Neuronal stem cell (in vitro differentiated cells): ENCODE measurements around the gene PMIS2.

Source experiments
- DNase-seq: peaks from one replicate; pipeline ENCODE4 v3.0.0-alpha.2; 2013; ENCODE audit warnings: low spot score
- H2AFZ ChIP-seq: one replicate; pipeline ENCODE4 v1.6.1; 2013; ENCODE audit warnings: mild to moderate bottlenecking, low read length, inconsistent platforms
- H2AK5ac ChIP-seq: 2 replicates; pipeline ENCODE4 v1.6.1; 2013; ENCODE audit warnings: low read depth, mild to moderate bottlenecking, inconsistent platforms, low read length, moderate library complexity, mixed read lengths
- H2BK120ac ChIP-seq: 2 replicates; pipeline ENCODE4 v1.6.1; 2013; ENCODE audit warnings: low read depth, mild to moderate bottlenecking, inconsistent platforms, low read length, moderate library complexity, mixed read lengths
- H2BK12ac ChIP-seq: one replicate; pipeline ENCODE4 v1.6.1; 2013; ENCODE audit warnings: low read length, inconsistent platforms
- H2BK15ac ChIP-seq: 2 replicates; pipeline ENCODE4 v1.6.1; 2013; ENCODE audit warnings: mild to moderate bottlenecking, low read length, inconsistent platforms, mixed read lengths
- H2BK5ac ChIP-seq: one replicate; pipeline ENCODE4 v1.6.1; 2013; ENCODE audit warnings: inconsistent platforms, mild to moderate bottlenecking, low read length, moderate library complexity
- H3K14ac ChIP-seq: one replicate; pipeline ENCODE4 v1.6.1; 2013; ENCODE audit warnings: low read length, inconsistent platforms
- H3K18ac ChIP-seq: 2 replicates; pipeline ENCODE4 v1.6.1; 2013; ENCODE audit warnings: low read length, inconsistent platforms
- H3K23ac ChIP-seq: 2 replicates; pipeline ENCODE4 v1.6.1; 2013; ENCODE audit warnings: low read depth, mild to moderate bottlenecking, mixed read lengths, low read length, inconsistent platforms; ENCODE audit not compliant: poor library complexity
- H3K27ac ChIP-seq: replicated peaks from 3 replicates; pipeline ENCODE4 v1.5.1; 2013; ENCODE audit warnings: low read length, inconsistent platforms
- H3K27me3 ChIP-seq, 3 experiments: 2 replicates each; pipeline ENCODE4 v1.6.1; 2013; ENCODE audit warnings: low read length in 3 of 3, mild to moderate bottlenecking in 2 of 3, inconsistent platforms in 1 of 3, low read depth in 1 of 3, mixed read lengths in 1 of 3, moderate library complexity in 1 of 3; ENCODE audit not compliant: control insufficient read depth in 3 of 3, insufficient read depth in 3 of 3
- H3K36me3 ChIP-seq, 2 donors: replicated peaks in 1 of 2; 2 replicates each; pipeline ENCODE4 v1.6.1; 2013; ENCODE audit warnings: low read length in 2 of 2; ENCODE audit not compliant: control insufficient read depth in 2 of 2, insufficient read depth in 2 of 2
- H3K4ac ChIP-seq: 2 replicates; pipeline ENCODE4 v1.6.1; 2013; ENCODE audit warnings: inconsistent platforms, mild to moderate bottlenecking, low read length, moderate library complexity
- H3K4me1 ChIP-seq, 2 donors: 1 replicate in 1 of 2; 2 replicates in 1 of 2; pipeline ENCODE4 v1.6.1; 2013; ENCODE audit warnings: low read length in 2 of 2, low read depth in 1 of 2; ENCODE audit not compliant: control insufficient read depth in 2 of 2, insufficient read depth in 1 of 2
- H3K4me2 ChIP-seq: one replicate; pipeline ENCODE4 v1.6.1; 2013; ENCODE audit warnings: mild to moderate bottlenecking, low read length, inconsistent platforms; ENCODE audit not compliant: insufficient read depth, poor library complexity, severe bottlenecking
- H3K4me3 ChIP-seq, 2 donors: 2 replicates each; pipeline ENCODE4 v1.5.1; 2013; ENCODE audit warnings: low read length in 2 of 2, mild to moderate bottlenecking in 2 of 2, inconsistent platforms in 1 of 2, moderate library complexity in 1 of 2
- H3K79me1 ChIP-seq: one replicate; pipeline ENCODE4 v1.6.1; 2013; ENCODE audit warnings: low read depth, mild to moderate bottlenecking, inconsistent platforms, low read length, moderate library complexity
- H3K9ac ChIP-seq: one replicate; pipeline ENCODE4 v1.6.1; 2013; ENCODE audit warnings: mild to moderate bottlenecking, low read depth, low read length, inconsistent platforms; ENCODE audit not compliant: poor library complexity
- H3K9me3 ChIP-seq, 2 donors: replicated peaks in 1 of 2; 2 replicates each; pipeline versions ENCODE3 to v1.6.1; 2013; ENCODE audit warnings: low read length in 2 of 2, mild to moderate bottlenecking in 2 of 2, inconsistent platforms in 1 of 2, low read depth in 1 of 2, mixed read lengths in 1 of 2, moderate library complexity in 1 of 2; ENCODE audit not compliant: control insufficient read depth in 2 of 2, insufficient read depth in 1 of 2
- H4K8ac ChIP-seq: one replicate; pipeline ENCODE4 v1.6.1; 2013; ENCODE audit warnings: low read depth, mild to moderate bottlenecking, inconsistent platforms, low read length, moderate library complexity
- H4K91ac ChIP-seq: one replicate; pipeline ENCODE4 v1.6.1; 2013; ENCODE audit warnings: low read length, low read depth, mild to moderate bottlenecking, inconsistent platforms; ENCODE audit not compliant: poor library complexity
- WGBS, 2 donors: extraction: QIAGEN DNeasy Blood & Tissue Kit; methylation state at CpG; one replicate each; pipeline ENCODE4 v1.1.7; 2013; ENCODE audit warnings: missing lambda C conversion rate in 2 of 2, mixed read lengths in 1 of 2; ENCODE audit not compliant: insufficient read length in 2 of 2, insufficient replicate concordance in 1 of 2; ENCODE audit errors: extremely low coverage in 2 of 2; 5-methylcytosine and 5-hydroxymethylcytosine counted together

PMIS2 gene

DNA sequence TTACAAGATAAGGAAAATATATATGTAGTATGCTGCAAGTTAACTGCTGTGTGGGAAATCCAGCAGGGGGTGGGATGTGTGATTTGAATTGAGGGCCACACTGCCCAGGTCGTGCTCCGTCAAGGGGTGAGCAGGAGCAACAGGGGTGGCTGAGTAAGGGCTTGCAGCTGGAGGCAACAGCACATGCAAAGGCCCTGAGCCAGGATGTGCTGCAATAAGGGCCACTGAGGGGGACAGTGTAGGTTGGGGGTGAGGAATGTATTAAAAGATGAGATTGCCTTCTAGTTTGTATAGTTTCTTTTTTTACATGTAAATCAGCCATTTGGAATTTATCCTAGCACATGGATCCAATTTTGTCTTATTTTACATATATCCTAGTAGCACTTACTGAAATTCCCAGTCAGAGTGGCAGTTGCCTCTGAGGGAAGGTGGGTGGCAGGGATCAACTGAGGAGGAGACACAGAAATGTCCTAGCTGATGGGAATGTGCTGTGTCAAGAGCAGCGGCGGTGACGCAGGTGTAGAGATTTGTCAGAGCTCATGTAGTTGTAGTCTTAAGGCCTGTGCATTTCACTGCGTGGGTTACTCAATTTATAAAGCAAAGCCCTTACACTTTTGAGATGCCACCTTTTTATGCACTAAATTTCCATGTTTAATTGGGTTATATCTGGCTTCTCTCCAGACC lies 37.5 kb downstream of the PMIS2 start:
- H3K79me1 ChIP-seq = peaks cover 2% of the 10 kb centered on the region
- no CpG with 5 or more reads among the region's 6 CpGs for WGBS, 2 donors
- no peak for DNase-seq
- H2BK120ac ChIP-seq = no peak overlapping the region
- H2AK5ac ChIP-seq = no peak overlapping the region
- no peak overlapping the region for H3K4me3 ChIP-seq
- no peak overlapping the region for H3K23ac ChIP-seq
- no peak overlapping the region for H2BK12ac ChIP-seq
- no peak overlapping the region for H4K91ac ChIP-seq
- peak overlapping the region; percentile 50 for H3K9ac ChIP-seq
- H3K4ac ChIP-seq = no peak overlapping the region
- peaks cover 23 to 43% of the 10 kb centered on the region in 2 donors for H3K36me3 ChIP-seq
- no peak overlapping the region for H2BK5ac ChIP-seq
- no peaks in the 10 kb centered on the region for H3K9me3 ChIP-seq
- H2AFZ ChIP-seq = no peak overlapping the region
- H2BK15ac ChIP-seq = no peak overlapping the region
- H3K18ac ChIP-seq = no peak overlapping the region
- H3K27ac ChIP-seq = no peak overlapping the region
- no peak overlapping the region for H4K8ac ChIP-seq
- no peaks in the 10 kb centered on the region for H3K27me3 ChIP-seq
- peaks cover 0 to 1% of the 10 kb centered on the region in 2 donors for H3K4me1 ChIP-seq
- H3K14ac ChIP-seq = no peak overlapping the region
- H3K4me2 ChIP-seq = no peak overlapping the region

GRCh38 chr19:35628264-35628564 lies 42.2 kb downstream of the PMIS2 start:
- Histone ChIP-seq H2AFZ (peak overlapping the region; percentile 85), H3K27ac (peak overlapping the region; percentile 67), H4K8ac (no peak overlapping the region), H3K4me1 (peaks cover 5% of the 10 kb centered on the region in 2 donors), H3K9ac (no peak overlapping the region), H2BK120ac (no peak overlapping the region), H3K14ac (no peak overlapping the region), H2AK5ac (no peak overlapping the region), H3K4me2 (peak overlapping the region; percentile 71), H2BK15ac (no peak overlapping the region), H3K18ac (peak overlapping the region; percentile 65), H4K91ac (no peak overlapping the region), H2BK5ac (no peak overlapping the region), H3K4ac (no peak overlapping the region), H3K23ac (no peak overlapping the region), H3K27me3 (no peaks in the 10 kb centered on the region), H2BK12ac (no peak overlapping the region), H3K4me3 (peak overlapping the region; percentile 62 to 79), H3K79me1 (peaks cover 3% of the 10 kb centered on the region), H3K9me3 (no peaks in the 10 kb centered on the region), H3K36me3 (peaks cover 20 to 33% of the 10 kb centered on the region in 2 donors)
- WGBS, 2 donors = no CpG with 5 or more reads among the region's 9 CpGs
- DNase-seq = no peak

GRCh38 chr19:35628565-35629331 lies 42.8 kb downstream of the PMIS2 start, which contains the start of gene RBM42:
Gene RBM42, plus strand, starts transcription at chr19:35629036. Its CDS starts 118 bp downstream, at chr19:35629154.
- H3K23ac ChIP-seq = peak within 1 kb of the TSS; percentile 85
- peaks cover 23 to 36% of the 10 kb centered on the region in 2 donors for H3K36me3 ChIP-seq
- H3K27ac ChIP-seq = peak within 1 kb of the TSS; percentile 67
- H3K79me1 ChIP-seq = peaks cover 3% of the 10 kb centered on the region
- peaks cover 5% of the 10 kb centered on the region in 2 donors for H3K4me1 ChIP-seq
- H3K4me2 ChIP-seq = peak within 1 kb of the TSS; percentile 94
- peak within 1 kb of the TSS; percentile 65 for H3K18ac ChIP-seq
- H2AK5ac ChIP-seq = peak within 1 kb of the TSS; percentile 16
- no peak within 1 kb of the TSS for H2BK120ac ChIP-seq
- no peak within 1 kb of the TSS for H2BK15ac ChIP-seq
- H3K27me3 ChIP-seq = no peaks in the 10 kb centered on the region
- H2BK12ac ChIP-seq = no peak within 1 kb of the TSS
- H2AFZ ChIP-seq = peak within 1 kb of the TSS; percentile 86
- H3K9ac ChIP-seq = peak within 1 kb of the TSS; percentile 85
- H4K8ac ChIP-seq = no peak within 1 kb of the TSS
- peak within 1 kb of the TSS; percentile 11 for H2BK5ac ChIP-seq
- no peak within 1 kb of the TSS for H4K91ac ChIP-seq
- peak within 1 kb of the TSS; percentile 62 to 96 for H3K4me3 ChIP-seq
- H3K14ac ChIP-seq = no peak within 1 kb of the TSS
- peak; percentile 99 for DNase-seq
- H3K9me3 ChIP-seq = no peaks in the 10 kb centered on the region
- peak within 1 kb of the TSS; percentile 8 for H3K4ac ChIP-seq
- WGBS, 2 donors = no CpG with 5 or more reads among the region's 56 CpGs

- no peaks in the 10 kb centered on the region for H3K27me3 ChIP-seq
Observed at GRCh38 chr19:35629332-35629633, 43.3 kb downstream of the PMIS2 start.

More at GRCh38 chr19:35629332-35629633, 43.3 kb downstream of the PMIS2 start:
- no peak overlapping the region for H2BK12ac ChIP-seq
- peak overlapping the region; percentile 5 for H3K18ac ChIP-seq
- H3K14ac ChIP-seq = no peak overlapping the region
- H3K79me1 ChIP-seq = peaks cover 3% of the 10 kb centered on the region
- peak overlapping the region; percentile 11 for H2BK5ac ChIP-seq
- H3K9ac ChIP-seq = peak overlapping the region; percentile 85
- H3K4me3 ChIP-seq = peak overlapping the region; percentile 62 to 96
- H3K4me2 ChIP-seq = peak overlapping the region; percentile 94
- no peak overlapping the region for H4K91ac ChIP-seq
- no peak overlapping the region for H3K27ac ChIP-seq
- no peak for DNase-seq
- no CpG with 5 or more reads among the region's 15 CpGs for WGBS, 2 donors
- peaks cover 28 to 41% of the 10 kb centered on the region in 2 donors for H3K36me3 ChIP-seq
- peak overlapping the region; percentile 85 for H3K23ac ChIP-seq
- H3K4me1 ChIP-seq = peaks cover 5% of the 10 kb centered on the region in 2 donors
- no peaks in the 10 kb centered on the region for H3K9me3 ChIP-seq
- H4K8ac ChIP-seq = no peak overlapping the region
- peak overlapping the region; percentile 16 for H2AK5ac ChIP-seq
- H2BK120ac ChIP-seq = no peak overlapping the region
- H2AFZ ChIP-seq = peak overlapping the region; percentile 86
- H2BK15ac ChIP-seq = no peak overlapping the region
- H3K4ac ChIP-seq = peak overlapping the region; percentile 8
